ENCODE data around the gene TLK2.

DNA sequence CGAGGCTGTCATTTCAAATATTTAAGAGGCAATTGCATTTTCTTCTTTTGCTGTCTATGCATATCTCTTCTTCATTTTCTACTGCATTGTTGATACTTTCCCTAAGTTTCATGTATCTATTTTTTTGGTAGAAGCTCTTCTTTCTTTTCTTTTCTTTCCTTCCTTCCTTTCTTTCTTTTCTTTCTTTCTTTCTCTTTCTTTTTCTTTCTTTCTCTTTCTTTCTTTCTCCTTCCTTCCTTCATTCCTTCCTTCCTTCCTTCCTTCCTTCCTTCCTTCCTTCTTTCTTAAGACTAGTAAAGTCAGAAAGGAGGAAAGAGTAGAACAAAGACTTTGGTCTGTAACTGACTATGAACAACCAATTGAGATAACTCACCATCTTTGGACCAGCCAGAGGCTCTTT lies 182.7 kb downstream of the TLK2 start:
- TF ChIP-seq, protein P1, sequence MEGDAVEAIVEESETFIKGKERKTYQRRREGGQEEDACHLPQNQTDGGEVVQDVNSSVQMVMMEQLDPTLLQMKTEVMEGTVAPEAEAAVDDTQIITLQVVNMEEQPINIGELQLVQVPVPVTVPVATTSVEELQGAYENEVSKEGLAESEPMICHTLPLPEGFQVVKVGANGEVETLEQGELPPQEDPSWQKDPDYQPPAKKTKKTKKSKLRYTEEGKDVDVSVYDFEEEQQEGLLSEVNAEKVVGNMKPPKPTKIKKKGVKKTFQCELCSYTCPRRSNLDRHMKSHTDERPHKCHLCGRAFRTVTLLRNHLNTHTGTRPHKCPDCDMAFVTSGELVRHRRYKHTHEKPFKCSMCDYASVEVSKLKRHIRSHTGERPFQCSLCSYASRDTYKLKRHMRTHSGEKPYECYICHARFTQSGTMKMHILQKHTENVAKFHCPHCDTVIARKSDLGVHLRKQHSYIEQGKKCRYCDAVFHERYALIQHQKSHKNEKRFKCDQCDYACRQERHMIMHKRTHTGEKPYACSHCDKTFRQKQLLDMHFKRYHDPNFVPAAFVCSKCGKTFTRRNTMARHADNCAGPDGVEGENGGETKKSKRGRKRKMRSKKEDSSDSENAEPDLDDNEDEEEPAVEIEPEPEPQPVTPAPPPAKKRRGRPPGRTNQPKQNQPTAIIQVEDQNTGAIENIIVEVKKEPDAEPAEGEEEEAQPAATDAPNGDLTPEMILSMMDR (IDR thresholded peaks at IDR 0.05) = no peak
- no peak for TF ChIP-seq CHD2 (IDR thresholded peaks at IDR 0.05; ENCODE audit: low read length, partially characterized antibody)

Data from SK-N-SH (cell line).